Epithelial cell of esophagus (primary cell): ENCODE results near the gene KCTD20.
A peak's percentile ranks its signal among the peaks of the same experiment; 100 is the strongest.

ENCODE experiments used
- DNase-seq: peaks from one replicate; pipeline ENCODE4 v3.0.0; 2010; ENCODE audit warnings: low read depth
- H3K4me3 ChIP-seq: 2 replicates; pipeline ENCODE4 v1.5.1; 2011; ENCODE audit warnings: mild to moderate bottlenecking, low read length, control low read depth
- TF ChIP-seq, protein P1 (sequence below): IDR thresholded peaks from 2 replicates; pipeline ENCODE4 v1.5.1; 2011; ENCODE audit warnings: low read depth, mild to moderate bottlenecking, low read length, control low read depth, inconsistent platforms; ENCODE audit not compliant: insufficient read depth; ENCODE audit errors: missing control alignments

Gene KCTD20

GRCh38 chr6:36418558-36418957, 24.2 kb upstream of the KCTD20 start:
- TF ChIP-seq, protein P1, sequence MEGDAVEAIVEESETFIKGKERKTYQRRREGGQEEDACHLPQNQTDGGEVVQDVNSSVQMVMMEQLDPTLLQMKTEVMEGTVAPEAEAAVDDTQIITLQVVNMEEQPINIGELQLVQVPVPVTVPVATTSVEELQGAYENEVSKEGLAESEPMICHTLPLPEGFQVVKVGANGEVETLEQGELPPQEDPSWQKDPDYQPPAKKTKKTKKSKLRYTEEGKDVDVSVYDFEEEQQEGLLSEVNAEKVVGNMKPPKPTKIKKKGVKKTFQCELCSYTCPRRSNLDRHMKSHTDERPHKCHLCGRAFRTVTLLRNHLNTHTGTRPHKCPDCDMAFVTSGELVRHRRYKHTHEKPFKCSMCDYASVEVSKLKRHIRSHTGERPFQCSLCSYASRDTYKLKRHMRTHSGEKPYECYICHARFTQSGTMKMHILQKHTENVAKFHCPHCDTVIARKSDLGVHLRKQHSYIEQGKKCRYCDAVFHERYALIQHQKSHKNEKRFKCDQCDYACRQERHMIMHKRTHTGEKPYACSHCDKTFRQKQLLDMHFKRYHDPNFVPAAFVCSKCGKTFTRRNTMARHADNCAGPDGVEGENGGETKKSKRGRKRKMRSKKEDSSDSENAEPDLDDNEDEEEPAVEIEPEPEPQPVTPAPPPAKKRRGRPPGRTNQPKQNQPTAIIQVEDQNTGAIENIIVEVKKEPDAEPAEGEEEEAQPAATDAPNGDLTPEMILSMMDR: no peak
- no peak overlapping the region for H3K4me3 ChIP-seq
- DNase-seq: peak; percentile 60

- peak; percentile 92 for DNase-seq
- TF ChIP-seq, protein P1: no peak
- H3K4me3 ChIP-seq: no peak overlapping the region
Measured at GRCh38 chr6:36419310-36419709, 23.5 kb upstream of the KCTD20 start.

- DNase-seq: no peak
- H3K4me3 ChIP-seq: peak overlapping the region; percentile 64
- TF ChIP-seq, protein P1: no peak
Measured at GRCh38 chr6:36422714-36423100, 20.1 kb upstream of the KCTD20 start.

- TF ChIP-seq, protein P1: peak; percentile 63
- DNase-seq: peak; percentile 99
- H3K4me3 ChIP-seq: peak overlapping the region; percentile 64
Measured at GRCh38 chr6:36423101-36423824, 19.5 kb upstream of the KCTD20 start.

DNA sequence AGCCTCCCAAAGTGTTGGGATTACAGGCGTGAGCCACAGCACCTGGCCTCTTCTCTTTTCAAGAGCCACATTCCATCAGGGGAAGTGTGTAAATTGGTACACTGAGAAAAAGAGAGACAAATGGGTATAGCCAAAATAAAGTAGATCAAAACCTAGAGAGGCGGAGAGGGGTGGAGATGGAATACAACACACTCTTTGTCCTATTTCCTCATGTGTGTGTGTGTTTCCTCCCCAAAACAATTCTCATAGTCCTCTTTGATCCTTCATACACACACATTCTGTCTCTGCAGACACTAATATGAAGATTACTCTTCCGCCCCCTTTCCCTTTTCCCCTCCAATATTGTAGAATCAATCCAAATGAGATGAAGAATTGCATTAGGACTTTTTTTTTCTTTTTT, 16.2 kb upstream of the KCTD20 start:
- TF ChIP-seq, protein P1: no peak

DNA sequence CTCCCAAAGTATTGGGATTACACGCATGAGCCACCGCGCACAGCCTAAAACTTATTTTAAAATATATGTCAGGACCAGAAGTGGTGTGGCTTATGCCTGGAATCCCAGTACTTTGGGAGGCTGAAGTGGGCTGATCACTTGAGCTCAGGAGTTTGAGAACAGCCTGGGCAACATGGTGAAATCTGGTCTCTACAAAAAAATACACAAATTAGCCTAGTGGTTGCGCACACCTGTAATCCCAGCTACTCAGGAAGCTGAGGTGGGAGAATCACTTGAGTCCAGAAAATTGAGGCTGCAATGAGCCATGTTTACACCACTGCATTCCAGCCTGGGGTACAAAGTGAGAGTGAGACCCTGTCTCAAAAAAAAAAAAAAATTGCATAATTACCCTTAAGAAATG, 13.9 kb upstream of the KCTD20 start:
- DNase-seq: no peak
- no peak overlapping the region for H3K4me3 ChIP-seq
- TF ChIP-seq, protein P1: no peak

More for the DNA sequence above, 16.2 kb upstream of the KCTD20 start:
- H3K4me3 ChIP-seq: no peak overlapping the region
- DNase-seq: no peak

- TF ChIP-seq, protein P1: no peak
- no peak for DNase-seq
- no peak overlapping the region for H3K4me3 ChIP-seq
Measured at GRCh38 chr6:36430351-36430750, 12.4 kb upstream of the KCTD20 start.
